Stomach smooth muscle (tissue), 2 donors: ENCODE data around the gene SDC1.

Experiments used
- H3K27ac ChIP-seq: one replicate; pipeline ENCODE4 v1.7.0; 2013; ENCODE audit warnings: mild to moderate bottlenecking, low read length, inconsistent platforms
- H3K27me3 ChIP-seq, 2 donors: one replicate each; pipeline ENCODE4 v1.7.0; 2013; ENCODE audit warnings: low read length in 2 of 2; ENCODE audit not compliant: insufficient read depth in 2 of 2, control insufficient read depth in 1 of 2
- H3K36me3 ChIP-seq, 2 donors: one replicate each; pipeline ENCODE4 v1.7.0; 2013; ENCODE audit warnings: low read length in 2 of 2; ENCODE audit not compliant: control insufficient read depth in 2 of 2, insufficient read depth in 2 of 2
- H3K4me1 ChIP-seq: one replicate; pipeline ENCODE4 v1.7.0; 2013; ENCODE audit warnings: low read length; ENCODE audit not compliant: control insufficient read depth, insufficient read depth
- H3K4me3 ChIP-seq, 2 donors: one replicate each; pipeline ENCODE4 v1.7.0; 2013; ENCODE audit warnings: low read length in 2 of 2
- H3K9ac ChIP-seq, 2 donors: one replicate each; pipeline ENCODE4 v1.7.0; 2013; ENCODE audit warnings: low read length in 2 of 2, mild to moderate bottlenecking in 1 of 2
- H3K9me3 ChIP-seq, 2 donors: one replicate each; pipeline ENCODE4 v1.7.0; 2013; ENCODE audit warnings: low read length in 2 of 2; ENCODE audit not compliant: control insufficient read depth in 2 of 2
- donor health status: healthy.
- donor health status: Pancreatic carcinoma.

The SDC1 gene

GRCh38 chr2:20203521-20204225, 21.3 kb downstream of the SDC1 start:
- H3K36me3 ChIP-seq = no peaks in the 10 kb centered on the region
- no peaks in the 10 kb centered on the region for H3K9me3 ChIP-seq
- no peak overlapping the region for H3K9ac ChIP-seq
- no peak overlapping the region for H3K27ac ChIP-seq
- H3K4me1 ChIP-seq = no peaks in the 10 kb centered on the region
- H3K4me3 ChIP-seq = no peak overlapping the region
- H3K27me3 ChIP-seq = no peaks in the 10 kb centered on the region

GRCh38 chr2:20203072-20203471, 21.9 kb downstream of the SDC1 start:
- no peaks in the 10 kb centered on the region for H3K27me3 ChIP-seq
- H3K9ac ChIP-seq = no peak overlapping the region
- no peaks in the 10 kb centered on the region for H3K4me1 ChIP-seq
- H3K9me3 ChIP-seq = no peaks in the 10 kb centered on the region
- H3K4me3 ChIP-seq = no peak overlapping the region
- H3K27ac ChIP-seq = no peak overlapping the region
- no peaks in the 10 kb centered on the region for H3K36me3 ChIP-seq

GRCh38 chr2:20201671-20202070, 23.3 kb downstream of the SDC1 start:
- Histone ChIP-seq H3K27ac (no peak overlapping the region), H3K36me3 (no peaks in the 10 kb centered on the region), H3K4me1 (no peaks in the 10 kb centered on the region), H3K4me3 (no peak overlapping the region), H3K27me3 (no peaks in the 10 kb centered on the region), H3K9ac (no peak overlapping the region), H3K9me3 (no peaks in the 10 kb centered on the region)

GRCh38 chr2:20200697-20201555, 24.0 kb downstream of the SDC1 start:
- H3K4me3 ChIP-seq = no peak overlapping the region
- no peaks in the 10 kb centered on the region for H3K36me3 ChIP-seq
- no peaks in the 10 kb centered on the region for H3K9me3 ChIP-seq
- no peak overlapping the region for H3K27ac ChIP-seq
- H3K4me1 ChIP-seq = no peaks in the 10 kb centered on the region
- H3K9ac ChIP-seq = no peak overlapping the region
- no peaks in the 10 kb centered on the region for H3K27me3 ChIP-seq

- Histone ChIP-seq H3K27me3 (no peaks in the 10 kb centered on the region), H3K9me3 (no peaks in the 10 kb centered on the region), H3K27ac (no peak overlapping the region), H3K4me3 (no peak overlapping the region), H3K36me3 (no peaks in the 10 kb centered on the region), H3K9ac (no peak overlapping the region), H3K4me1 (peaks cover 2% of the 10 kb centered on the region)
These were observed 25.2 kb downstream of the SDC1 start for GRCh38 chr2:20199633-20200270.

GRCh38 chr2:20198796-20199632, 25.9 kb downstream of the SDC1 start:
- Histone ChIP-seq H3K4me1 (peaks cover 2% of the 10 kb centered on the region), H3K9me3 (no peaks in the 10 kb centered on the region), H3K27ac (no peak overlapping the region), H3K4me3 (no peak overlapping the region), H3K27me3 (no peaks in the 10 kb centered on the region), H3K36me3 (no peaks in the 10 kb centered on the region), H3K9ac (no peak overlapping the region)

- Histone ChIP-seq H3K4me1 (peaks cover 2% of the 10 kb centered on the region), H3K27me3 (no peaks in the 10 kb centered on the region), H3K27ac (no peak overlapping the region), H3K36me3 (no peaks in the 10 kb centered on the region), H3K9me3 (no peaks in the 10 kb centered on the region), H3K9ac (no peak overlapping the region), H3K4me3 (no peak overlapping the region)
These were observed 26.9 kb downstream of the SDC1 start for GRCh38 chr2:20198001-20198400.

- H3K27ac ChIP-seq = no peak overlapping the region
These were observed 27.7 kb downstream of the SDC1 start for GRCh38 chr2:20197192-20197591.

GRCh38 chr2:20196657-20197161, 28.2 kb downstream of the SDC1 start:
- H3K36me3 ChIP-seq = no peaks in the 10 kb centered on the region
- no peak overlapping the region for H3K9ac ChIP-seq
- no peaks in the 10 kb centered on the region for H3K27me3 ChIP-seq
- no peaks in the 10 kb centered on the region for H3K9me3 ChIP-seq
- peaks cover 3% of the 10 kb centered on the region for H3K4me1 ChIP-seq
- H3K4me3 ChIP-seq = no peak overlapping the region
- no peak overlapping the region for H3K27ac ChIP-seq

More at GRCh38 chr2:20197192-20197591, 27.7 kb downstream of the SDC1 start:
- Histone ChIP-seq H3K36me3 (no peaks in the 10 kb centered on the region), H3K27me3 (no peaks in the 10 kb centered on the region), H3K9me3 (no peaks in the 10 kb centered on the region), H3K4me3 (no peak overlapping the region), H3K4me1 (peaks cover 2% of the 10 kb centered on the region), H3K9ac (no peak overlapping the region)

GRCh38 chr2:20196053-20196656, 28.8 kb downstream of the SDC1 start:
- Histone ChIP-seq H3K9me3 (no peaks in the 10 kb centered on the region), H3K36me3 (no peaks in the 10 kb centered on the region), H3K9ac (no peak overlapping the region), H3K27me3 (no peaks in the 10 kb centered on the region), H3K4me3 (no peak overlapping the region), H3K27ac (no peak overlapping the region), H3K4me1 (peaks cover 6% of the 10 kb centered on the region)
